ENCODE data around the gene BTBD10.

- TF ChIP-seq CTCF (IDR thresholded peaks at IDR 0.05) (no peak), POLR2A (IDR thresholded peaks at IDR 0.05) (no peak)
Measured at GRCh38 chr11:13503393-13503792, 40.4 kb upstream of the BTBD10 start.
